IMR-90 (cell line): ENCODE results near the gene NEU1. TPM values are rescaled to one million over a fixed set of nuclear protein-coding genes. Genes with fewer than 3 reads are reported as not detected.
A peak's percentile ranks its signal among the peaks of the same experiment; 100 is the strongest.

ENCODE experiments used
- ATAC-seq: fragments of 200-7000 bp; cut with Tn5 transposase; 2 replicates; pipeline ENCODE4 v1.9.1; 2020; ENCODE audit warnings: low read depth, mild to moderate bottlenecking, moderate library complexity
- BruUV-seq: library from RNA; stranded (reverse); fragments of 400-500 nt; replicated peaks from 2 replicates; lab custom pipeline; 2021; lab: Mats Ljungman, UMichigan
- CTCF ChIA-PET: fragments of 300-600 bp; formaldehyde crosslinking; extraction: SDS; loops from one replicate; lab custom pipeline; 2021; ENCODE audit warnings: antibody characterized with exemption; lab: Yijun Ruan, JAX
- POLR2A ChIA-PET: fragments of 300-600 bp; sonication (Branson Sonifier 250); formaldehyde crosslinking; loops from one replicate; lab custom pipeline; 2022; ENCODE audit warnings: antibody characterized with exemption; ENCODE audit not compliant: unreplicated experiment; lab: Charles Lee
- DNase-seq: peaks from one replicate; pipeline ENCODE4 v3.0.0; 2013
- H2AFZ ChIP-seq: replicated peaks from 2 replicates; pipeline ENCODE3; 2013; ENCODE audit warnings: low read length, mild to moderate bottlenecking; ENCODE audit not compliant: poor library complexity
- H2AK5ac ChIP-seq: 2 replicates; pipeline ENCODE4 v1.6.1; 2013; ENCODE audit warnings: low read depth, low read length, inconsistent platforms
- H2AK9ac ChIP-seq: replicated peaks from 2 replicates; pipeline ENCODE3; 2013; ENCODE audit warnings: mild to moderate bottlenecking, low read depth, low read length, moderate library complexity; ENCODE audit not compliant: poor library complexity
- H2BK120ac ChIP-seq: 2 replicates; pipeline ENCODE4 v1.6.1; 2013; ENCODE audit warnings: low read depth, low read length, inconsistent platforms
- H2BK15ac ChIP-seq: 3 replicates; pipeline ENCODE4 v1.6.1; 2013; ENCODE audit warnings: low read depth, low read length, inconsistent platforms
- H2BK20ac ChIP-seq: 2 replicates; pipeline ENCODE4 v1.6.1; 2013; ENCODE audit warnings: low read depth, mild to moderate bottlenecking, inconsistent platforms, low read length, moderate library complexity
- H2BK5ac ChIP-seq: 2 replicates; pipeline ENCODE4 v1.6.1; 2013; ENCODE audit warnings: mild to moderate bottlenecking, low read depth, low read length, inconsistent platforms; ENCODE audit not compliant: poor library complexity, severe bottlenecking
- H3K14ac ChIP-seq: replicated peaks from 2 replicates; pipeline ENCODE4 v1.6.1; 2013; ENCODE audit warnings: low read depth, low read length, inconsistent platforms
- H3K18ac ChIP-seq: 2 replicates; pipeline ENCODE4 v1.6.1; 2013; ENCODE audit warnings: low read depth, low read length, control low read depth
- H3K23ac ChIP-seq: 2 replicates; pipeline ENCODE4 v1.6.1; 2013; ENCODE audit warnings: low read depth, low read length, inconsistent platforms
- H3K27ac ChIP-seq: 2 replicates; pipeline ENCODE4 v1.5.1; 2013; ENCODE audit warnings: mild to moderate bottlenecking, control low read depth, low read length; ENCODE audit not compliant: insufficient read depth
- H3K27me3 ChIP-seq: 2 replicates; pipeline ENCODE4 v1.6.1; 2013; ENCODE audit warnings: low read length; ENCODE audit not compliant: control insufficient read depth, insufficient read depth
- H3K36me3 ChIP-seq: 2 replicates; pipeline ENCODE4 v1.6.1; 2013; ENCODE audit warnings: low read length, mixed read lengths; ENCODE audit not compliant: control insufficient read depth, insufficient read depth
- H3K4ac ChIP-seq: 2 replicates; pipeline ENCODE4 v1.6.1; 2013; ENCODE audit warnings: low read depth, low read length, inconsistent platforms
- H3K4me1 ChIP-seq: 2 replicates; pipeline ENCODE4 v1.6.1; 2013; ENCODE audit warnings: low read length, mixed read lengths; ENCODE audit not compliant: control insufficient read depth, insufficient read depth
- H3K4me2 ChIP-seq: 2 replicates; pipeline ENCODE4 v1.6.1; 2013; ENCODE audit warnings: low read depth, mild to moderate bottlenecking, control low read depth, low read length, moderate library complexity
- H3K4me3 ChIP-seq: 2 replicates; pipeline ENCODE4 v1.5.1; 2013; ENCODE audit warnings: low read depth, mild to moderate bottlenecking, control low read depth, low read length, moderate library complexity; ENCODE audit not compliant: insufficient read depth
- H3K56ac ChIP-seq: 2 replicates; pipeline ENCODE4 v1.6.1; 2013; ENCODE audit warnings: low read length, inconsistent platforms; ENCODE audit not compliant: insufficient read depth; ENCODE audit errors: extremely low read depth
- H3K79me1 ChIP-seq, 2 experiments: 2 replicates each; pipeline ENCODE4 v1.6.1; 2013; ENCODE audit warnings: low read length in 2 of 2, inconsistent platforms in 1 of 2, low read depth in 1 of 2
- H3K9ac ChIP-seq: 2 replicates; pipeline ENCODE4 v1.6.1; 2013; ENCODE audit warnings: low read depth, low read length, control low read depth
- H3K9me1 ChIP-seq: 2 replicates; pipeline ENCODE4 v1.6.1; 2013; ENCODE audit warnings: low read length, inconsistent platforms; ENCODE audit not compliant: insufficient read depth
- H3K9me3 ChIP-seq: 2 replicates; pipeline ENCODE4 v1.6.1; 2013; ENCODE audit warnings: low read length; ENCODE audit not compliant: control insufficient read depth, insufficient read depth
- H4K20me1 ChIP-seq: 2 replicates; pipeline ENCODE4 v1.6.1; 2013; ENCODE audit warnings: low read length, inconsistent platforms; ENCODE audit not compliant: insufficient read depth
- H4K5ac ChIP-seq: 2 replicates; pipeline ENCODE4 v1.6.1; 2013; ENCODE audit warnings: mild to moderate bottlenecking, low read depth, low read length, control low read depth
- H4K8ac ChIP-seq, 2 experiments: 2 replicates each; pipeline ENCODE4 v1.6.1; 2013; ENCODE audit warnings: low read depth in 2 of 2, low read length in 2 of 2, control low read depth in 1 of 2, inconsistent platforms in 1 of 2
- H4K91ac ChIP-seq: 2 replicates; pipeline ENCODE4 v1.6.1; 2013; ENCODE audit warnings: low read depth, low read length, inconsistent platforms; ENCODE audit not compliant: insufficient read depth
- BHLHE40 ChIP-seq: fragments of 150-350 bp; IDR thresholded peaks from 2 replicates; pipeline ENCODE4 v1.6.1; 2016; ENCODE audit warnings: mild to moderate bottlenecking, low read depth, low read length
- CHD1 ChIP-seq: IDR thresholded peaks from 2 replicates; pipeline ENCODE4 v1.6.1; 2012; ENCODE audit warnings: low read depth, low read length, improper control_type of control experiment
- FOS ChIP-seq: fragments of 150-350 bp; IDR thresholded peaks from 2 replicates; pipeline ENCODE4 v1.6.1; 2016; ENCODE audit warnings: low read depth, low read length
- MAFK ChIP-seq: IDR thresholded peaks from 2 replicates; pipeline ENCODE4 v1.6.1; 2012; ENCODE audit warnings: low read depth, low read length, improper control_type of control experiment
- MAZ ChIP-seq: IDR thresholded peaks from 2 replicates; pipeline ENCODE4 v1.6.1; 2012; ENCODE audit warnings: low read depth, mild to moderate bottlenecking, low read length, improper control_type of control experiment, moderate library complexity, borderline replicate concordance
- MXI1 ChIP-seq: IDR thresholded peaks from 2 replicates; pipeline ENCODE4 v1.6.1; 2012; ENCODE audit warnings: low read depth, mild to moderate bottlenecking, low read length, moderate library complexity, borderline replicate concordance
- NFE2L2 ChIP-seq: fragments of 150-350 bp; IDR thresholded peaks from 2 replicates; pipeline ENCODE4 v1.6.1; 2016; ENCODE audit warnings: low read depth, mild to moderate bottlenecking, low read length
- POLR2A ChIP-seq: IDR thresholded peaks from 2 replicates; pipeline ENCODE4 v1.6.1; 2012; ENCODE audit warnings: mild to moderate bottlenecking, low read depth, low read length
- RAD21 ChIP-seq: IDR thresholded peaks from 2 replicates; pipeline ENCODE4 v1.6.1; 2012; ENCODE audit warnings: low read length, improper control_type of control experiment
- RCOR1 ChIP-seq: IDR thresholded peaks from 2 replicates; pipeline ENCODE4 v1.6.1; 2012; ENCODE audit warnings: mild to moderate bottlenecking, low read length, improper control_type of control experiment; ENCODE audit not compliant: insufficient replicate concordance
- RFX5 ChIP-seq: IDR thresholded peaks from 2 replicates; pipeline ENCODE4 v1.8.0; 2012; ENCODE audit warnings: low read depth, mild to moderate bottlenecking, low read length, moderate library complexity
- SMC3 ChIP-seq: fragments of 150-350 bp; IDR thresholded peaks from 2 replicates; pipeline ENCODE4 v1.6.1; 2016; ENCODE audit warnings: low read depth, mild to moderate bottlenecking, antibody characterized with exemption, low read length, moderate library complexity
- WGBS, 2 experiments: methylation state at CpG; one replicate each; pipeline versions ENCODE4 v1.1.5 to v1.1.7; 2013; ENCODE audit warnings: missing lambda C conversion rate in 2 of 2; ENCODE audit not compliant: insufficient read length in 1 of 2; ENCODE audit errors: extremely low coverage in 2 of 2; 5-methylcytosine and 5-hydroxymethylcytosine counted together
- dilution Hi-C: fragments of 300-500 bp; cut with HindIII; formaldehyde crosslinking; loops from one replicate; pipeline ENCODE4 v1.14.3; 2018; ENCODE audit warnings: low sequenced_read_pairs; ENCODE audit not compliant: unreplicated experiment
- in situ Hi-C: fragments of 300-500 bp; cut with MboI; formaldehyde crosslinking; loops from 3 replicates; pipeline ENCODE4 v1.14.3; 2019; ENCODE audit warnings: low sequenced_read_pairs, inconsistent platforms, mixed read lengths
- intact Hi-C: fragments of 100-400 bp; cut with micrococcal nuclease; formaldehyde crosslinking; loops from 2 replicates; pipeline ENCODE4 v1.10.0; 2022
- polyA plus RNA-seq, 3 experiments: library from polyadenylated mRNA; depleted of rRNA; stranded (reverse); fragments of >200 nt; gene quantifications; 2 replicates each; pipeline ENCODE4 v1.2.3, GENCODE V29; 2012; ENCODE audit warnings: low replicate concordance in 1 of 3
- total RNA-seq: library from RNA; depleted of rRNA; stranded (reverse); fragments of >200 nt; gene quantifications from 2 replicates; pipeline ENCODE4 v1.2.3, GENCODE V29; 2012
- TF ChIP-seq, protein P1 (sequence below): conservative IDR thresholded peaks from 2 replicates; pipeline ENCODE4 v1.5.1; 2012; ENCODE audit warnings: mild to moderate bottlenecking, low read depth, low read length, improper control_type of control experiment
- TF ChIP-seq, protein P2 (sequence below): fragments of 150-350 bp; IDR thresholded peaks from 2 replicates; pipeline ENCODE4 v1.6.1; 2016; ENCODE audit warnings: low read depth, mild to moderate bottlenecking, low read length, moderate library complexity, borderline replicate concordance
- TF ChIP-seq, protein P3 (sequence below): fragments of 150-350 bp; IDR thresholded peaks from 2 replicates; pipeline ENCODE4 v1.6.1; 2017; ENCODE audit warnings: mild to moderate bottlenecking, antibody characterized with exemption, low read length, low read depth

Gene NEU1
- total and polyA plus RNA-seq, 2 of the 4 experiments (the other 2 are of a cell fraction) = 28.5 to 36.2 TPM

DNA sequence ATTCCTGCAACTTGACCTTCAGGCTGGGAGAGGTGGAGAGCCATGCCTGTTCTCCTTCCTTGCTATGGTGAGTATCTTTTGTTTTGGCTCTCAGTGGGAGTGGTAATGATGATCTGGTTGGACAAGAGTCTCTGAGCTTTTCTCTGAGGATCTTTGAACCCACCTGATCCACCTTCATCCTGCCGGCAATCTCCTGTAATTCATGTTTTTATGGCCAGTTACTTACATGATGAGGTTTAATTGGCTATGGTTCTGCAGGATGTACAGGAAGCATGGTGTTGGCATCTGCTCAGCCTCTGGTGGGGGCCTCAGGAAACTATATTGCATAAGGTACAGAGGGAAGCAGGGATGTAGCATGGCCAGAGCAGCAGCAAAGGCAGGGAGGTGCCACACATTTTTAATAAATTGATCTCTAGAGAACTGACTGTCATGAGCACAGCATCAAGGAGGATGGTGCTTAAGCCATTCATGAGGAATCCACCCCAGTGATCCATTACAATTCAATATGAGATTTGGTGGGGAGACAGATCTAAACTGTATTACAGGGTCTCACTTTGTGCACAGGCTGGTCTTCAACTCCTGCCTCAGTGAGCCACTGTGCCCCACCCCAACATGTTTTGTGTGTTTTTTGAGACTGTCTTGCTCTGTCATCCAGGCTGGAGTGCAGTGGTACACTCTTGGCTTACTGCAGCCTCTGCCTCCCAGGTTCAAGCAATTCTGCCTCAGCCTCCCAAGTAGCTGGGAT lies 25.1 kb downstream of the NEU1 start:
- peak overlapping the region; percentile 2 for H3K14ac ChIP-seq
- H2AFZ ChIP-seq = no peak overlapping the region
- H2BK5ac ChIP-seq = no peak overlapping the region
- in situ Hi-C loops (loop anchor here (10.0 kb wide), 2 partner anchors 153 to 293 kb away; partner anchors contain the start of genes ATP6V1G2, DDX39B, LY6G5C and NFKBIL1), dilution Hi-C loops (no loop called here), intact Hi-C loops (no loop called here)
- peak overlapping the region; percentile 45; the same call in 1 of the 2 replicates for H3K9ac ChIP-seq
- TF ChIP-seq, protein P1, sequence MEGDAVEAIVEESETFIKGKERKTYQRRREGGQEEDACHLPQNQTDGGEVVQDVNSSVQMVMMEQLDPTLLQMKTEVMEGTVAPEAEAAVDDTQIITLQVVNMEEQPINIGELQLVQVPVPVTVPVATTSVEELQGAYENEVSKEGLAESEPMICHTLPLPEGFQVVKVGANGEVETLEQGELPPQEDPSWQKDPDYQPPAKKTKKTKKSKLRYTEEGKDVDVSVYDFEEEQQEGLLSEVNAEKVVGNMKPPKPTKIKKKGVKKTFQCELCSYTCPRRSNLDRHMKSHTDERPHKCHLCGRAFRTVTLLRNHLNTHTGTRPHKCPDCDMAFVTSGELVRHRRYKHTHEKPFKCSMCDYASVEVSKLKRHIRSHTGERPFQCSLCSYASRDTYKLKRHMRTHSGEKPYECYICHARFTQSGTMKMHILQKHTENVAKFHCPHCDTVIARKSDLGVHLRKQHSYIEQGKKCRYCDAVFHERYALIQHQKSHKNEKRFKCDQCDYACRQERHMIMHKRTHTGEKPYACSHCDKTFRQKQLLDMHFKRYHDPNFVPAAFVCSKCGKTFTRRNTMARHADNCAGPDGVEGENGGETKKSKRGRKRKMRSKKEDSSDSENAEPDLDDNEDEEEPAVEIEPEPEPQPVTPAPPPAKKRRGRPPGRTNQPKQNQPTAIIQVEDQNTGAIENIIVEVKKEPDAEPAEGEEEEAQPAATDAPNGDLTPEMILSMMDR = no peak
- TF ChIP-seq CHD1 = no peak
- TF ChIP-seq, protein P2, sequence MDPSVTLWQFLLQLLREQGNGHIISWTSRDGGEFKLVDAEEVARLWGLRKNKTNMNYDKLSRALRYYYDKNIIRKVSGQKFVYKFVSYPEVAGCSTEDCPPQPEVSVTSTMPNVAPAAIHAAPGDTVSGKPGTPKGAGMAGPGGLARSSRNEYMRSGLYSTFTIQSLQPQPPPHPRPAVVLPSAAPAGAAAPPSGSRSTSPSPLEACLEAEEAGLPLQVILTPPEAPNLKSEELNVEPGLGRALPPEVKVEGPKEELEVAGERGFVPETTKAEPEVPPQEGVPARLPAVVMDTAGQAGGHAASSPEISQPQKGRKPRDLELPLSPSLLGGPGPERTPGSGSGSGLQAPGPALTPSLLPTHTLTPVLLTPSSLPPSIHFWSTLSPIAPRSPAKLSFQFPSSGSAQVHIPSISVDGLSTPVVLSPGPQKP = no peak
- TF ChIP-seq RFX5 = no peak
- TF ChIP-seq FOS = no peak
- TF ChIP-seq RAD21 = no peak
- TF ChIP-seq NFE2L2 = no peak
- TF ChIP-seq RCOR1 = no peak
- TF ChIP-seq MAZ = no peak
- no peak for TF ChIP-seq SMC3
- TF ChIP-seq MXI1 = no peak
- TF ChIP-seq MAFK = no peak
- TF ChIP-seq BHLHE40 = no peak
- no peak for TF ChIP-seq POLR2A
- TF ChIP-seq, protein P3, sequence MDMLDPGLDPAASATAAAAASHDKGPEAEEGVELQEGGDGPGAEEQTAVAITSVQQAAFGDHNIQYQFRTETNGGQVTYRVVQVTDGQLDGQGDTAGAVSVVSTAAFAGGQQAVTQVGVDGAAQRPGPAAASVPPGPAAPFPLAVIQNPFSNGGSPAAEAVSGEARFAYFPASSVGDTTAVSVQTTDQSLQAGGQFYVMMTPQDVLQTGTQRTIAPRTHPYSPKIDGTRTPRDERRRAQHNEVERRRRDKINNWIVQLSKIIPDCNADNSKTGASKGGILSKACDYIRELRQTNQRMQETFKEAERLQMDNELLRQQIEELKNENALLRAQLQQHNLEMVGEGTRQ = no peak
- H2BK120ac ChIP-seq = no peak overlapping the region
- peaks cover 55% of the 10 kb centered on the region for H4K20me1 ChIP-seq
- peaks cover 43% of the 10 kb centered on the region for H3K36me3 ChIP-seq
- H3K4ac ChIP-seq = no peak overlapping the region
- no peak overlapping the region for H4K91ac ChIP-seq
- DNase-seq (no peak), ATAC-seq (no peak)
- ChIA-PET POLR2A (interaction anchor here (0.7 kb wide), 1 partner anchor 19 kb away, joined by 3 read pairs; no protein-coding TSS in a partner anchor), CTCF (no interaction called here)
- no CpG with 5 or more reads among the region's 1 CpG for whole genome bisulfite sequencing, 2 experiments
- no peak overlapping the region for H4K5ac ChIP-seq
- H3K4me2 ChIP-seq = peak overlapping the region; percentile 94
- H2BK20ac ChIP-seq = no peak overlapping the region
- no peak overlapping the region for H2BK15ac ChIP-seq
- no peak overlapping the region for H3K56ac ChIP-seq
- peaks cover 11% of the 10 kb centered on the region for H3K4me1 ChIP-seq
- H2AK9ac ChIP-seq = no peak overlapping the region
- H2AK5ac ChIP-seq = no peak overlapping the region; the same call in 1 of the 2 replicates
- no peak overlapping the region for H3K27ac ChIP-seq
- H3K27me3 ChIP-seq = no peaks in the 10 kb centered on the region
- no TSS peak for BruUV-seq
- no peak overlapping the region for H3K18ac ChIP-seq
- H4K8ac ChIP-seq = no peak overlapping the region
- peak overlapping the region; percentile 93 for H3K4me3 ChIP-seq
- no peaks in the 10 kb centered on the region for H3K9me3 ChIP-seq
- H3K9me1 ChIP-seq = peaks cover 7% of the 10 kb centered on the region
- peak overlapping the region; percentile 62; the same call in 1 of the 2 replicates for H3K23ac ChIP-seq
- H3K79me1 ChIP-seq = peaks cover 22 to 43% of the 10 kb centered on the region in 2 experiments; a peak in 3 of 4 replicates
